Stimulated activated CD4-positive, alpha-beta T cell treated with anti-CD3 and anti-CD28 coated beads, TNF-alpha, amount 100 ng/mL, for 1 hour (primary cell): Measurements from ENCODE around the gene CD82.

Experiments
- DNase-seq, 3 donors: peaks; one replicate each; pipeline ENCODE4 v3.0.0-alpha.2; 2020; ENCODE audit warnings: low read depth in 3 of 3, low spot score in 1 of 3

CD82 gene

GRCh38 chr11:44574610-44575287 lies 9.3 kb downstream of the CD82 start:
- no peak for DNase-seq

- no peak for DNase-seq
These were observed 9.8 kb downstream of the CD82 start for GRCh38 chr11:44575288-44575672.

- DNase-seq: no peak
These were observed 10.5 kb downstream of the CD82 start for GRCh38 chr11:44575962-44576361.

- DNase-seq: no peak
These were observed 11.2 kb downstream of the CD82 start for GRCh38 chr11:44576656-44577055.

GRCh38 chr11:44577231-44577830 lies 11.9 kb downstream of the CD82 start:
- DNase-seq: no peak

GRCh38 chr11:44578279-44578678 lies 12.8 kb downstream of the CD82 start:
- no peak for DNase-seq

- no peak for DNase-seq
These were observed 13.9 kb downstream of the CD82 start for GRCh38 chr11:44579302-44579761.

GRCh38 chr11:44580701-44581100 lies 15.2 kb downstream of the CD82 start:
- no peak for DNase-seq

GRCh38 chr11:44581246-44581645 lies 15.8 kb downstream of the CD82 start:
- no peak for DNase-seq

GRCh38 chr11:44582641-44583352 lies 17.3 kb downstream of the CD82 start:
- DNase-seq: no peak

GRCh38 chr11:44583353-44583669 lies 17.8 kb downstream of the CD82 start:
- DNase-seq: no peak

GRCh38 chr11:44585421-44585820 lies 20.0 kb downstream of the CD82 start:
- DNase-seq: no peak

- DNase-seq: no peak
These were observed 23.8 kb downstream of the CD82 start for GRCh38 chr11:44589301-44589700.

- no peak for DNase-seq
These were observed 25.3 kb downstream of the CD82 start for GRCh38 chr11:44590769-44591168.

GRCh38 chr11:44591557-44591956 lies 26.1 kb downstream of the CD82 start:
- DNase-seq: no peak

- no peak for DNase-seq
These were observed 26.9 kb downstream of the CD82 start for GRCh38 chr11:44592125-44592940.

GRCh38 chr11:44593251-44593650 lies 27.8 kb downstream of the CD82 start:
- DNase-seq: no peak

- DNase-seq: no peak
These were observed 29.5 kb downstream of the CD82 start for GRCh38 chr11:44595006-44595405.

- no peak for DNase-seq
These were observed 30.5 kb downstream of the CD82 start for GRCh38 chr11:44595964-44596381.

GRCh38 chr11:44596525-44597276 lies 31.2 kb downstream of the CD82 start:
- peak in 2 of 3 donors; percentile 31 to 42 for DNase-seq
